GM18505 (cell line): ENCODE results near the gene EIF4G1.

Experiments used
- ATAC-seq: cut with Tn5 transposase; IDR thresholded peaks from one replicate; pipeline ENCODE4 v1.9.1; 2021; ENCODE audit not compliant: unreplicated experiment
- POLR2A ChIP-seq: IDR thresholded peaks from 4 replicates; pipeline ENCODE4 v1.6.1; 2011; ENCODE audit warnings: borderline replicate concordance; ENCODE audit not compliant: insufficient read depth, insufficient read length; ENCODE audit errors: extremely low read depth

Gene EIF4G1

DNA sequence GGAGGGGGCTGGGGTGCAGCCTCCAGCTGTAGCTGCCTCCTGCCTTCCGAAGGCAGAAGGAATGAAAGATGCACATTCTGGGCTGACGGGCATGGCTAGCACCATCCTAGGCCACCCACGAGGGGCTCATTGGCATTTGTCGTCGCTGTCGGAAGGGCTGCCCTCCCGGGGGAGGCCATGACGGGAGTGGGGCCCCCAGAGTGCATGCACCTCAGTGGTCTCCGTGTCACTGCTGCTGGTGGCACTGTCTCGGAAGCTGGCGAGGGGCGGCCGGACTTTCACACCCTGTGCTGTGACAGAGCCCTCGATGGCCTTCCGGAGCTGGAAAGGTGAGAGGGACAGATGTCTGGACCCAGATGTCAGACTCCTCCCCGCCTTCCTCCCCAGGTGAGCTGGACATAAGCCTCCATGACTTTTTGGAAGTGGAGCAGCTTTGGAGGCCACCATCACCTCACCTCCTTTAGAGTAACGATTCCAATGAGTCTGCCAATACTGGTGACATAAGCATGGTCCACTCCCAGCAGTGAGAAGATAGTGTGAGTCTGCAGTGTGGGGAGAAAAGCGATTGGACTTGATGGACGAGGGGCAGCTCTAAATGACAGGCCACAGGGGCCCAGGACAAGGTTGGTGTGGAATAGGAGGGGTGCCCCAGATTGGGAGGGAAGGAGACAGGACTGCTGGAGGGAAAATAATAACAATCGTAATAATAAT is 32.2 kb downstream of the EIF4G1 start:
- no peak for TF ChIP-seq POLR2A
- no peak for ATAC-seq

DNA sequence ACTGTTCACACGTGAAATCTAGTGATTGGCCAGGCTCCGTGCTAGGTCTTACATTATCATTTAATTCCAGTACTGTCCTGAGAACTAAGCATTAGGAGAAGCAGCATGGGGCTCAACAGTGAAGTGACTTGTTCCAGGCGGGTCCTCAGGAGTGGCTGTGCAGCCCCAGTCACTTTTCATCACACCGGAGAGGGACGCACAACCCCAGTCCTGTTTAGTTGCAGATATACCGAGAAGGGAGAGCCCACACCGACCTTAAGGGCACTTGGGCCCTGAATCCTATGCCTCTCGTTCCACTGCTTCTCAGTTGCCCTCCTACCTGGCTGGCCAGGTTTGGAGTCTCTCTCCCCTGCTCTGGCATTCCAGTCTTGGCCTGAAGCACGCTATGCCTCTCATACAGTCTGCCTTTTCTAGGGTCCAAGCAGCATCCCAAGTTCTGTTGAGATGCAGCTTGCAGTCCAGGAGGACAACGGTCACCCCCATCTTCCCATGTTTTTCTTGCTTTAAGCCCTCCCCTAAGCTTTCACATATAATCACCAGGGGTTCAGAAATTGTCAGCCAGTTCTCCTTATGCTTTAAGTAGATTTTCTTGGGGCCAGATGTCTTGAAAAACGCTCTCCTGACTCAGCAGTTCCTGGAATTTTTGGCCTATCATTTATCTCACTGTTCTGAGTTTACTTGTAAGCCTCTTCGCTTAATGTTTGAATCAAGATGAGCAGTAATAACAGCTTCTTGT is 33.1 kb downstream of the EIF4G1 start:
- ATAC-seq: no peak
- no peak for TF ChIP-seq POLR2A

DNA sequence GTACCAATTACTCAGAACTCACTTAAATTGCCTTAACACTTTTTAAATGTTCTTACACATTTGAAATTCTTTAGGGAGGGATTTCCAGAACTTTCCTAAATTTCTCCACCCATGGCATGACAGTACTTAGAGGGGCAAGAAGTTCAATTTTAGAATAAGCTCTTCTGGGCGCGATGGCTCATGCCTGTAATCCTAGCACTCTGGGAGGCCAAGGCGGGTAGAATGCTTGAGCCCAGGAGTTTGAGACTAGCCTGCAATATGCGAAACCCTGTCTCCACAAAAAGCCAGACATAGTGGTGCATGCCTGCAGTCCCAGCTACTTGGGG is 33.6 kb downstream of the EIF4G1 start:
- ATAC-seq: no peak
- TF ChIP-seq POLR2A: no peak

DNA sequence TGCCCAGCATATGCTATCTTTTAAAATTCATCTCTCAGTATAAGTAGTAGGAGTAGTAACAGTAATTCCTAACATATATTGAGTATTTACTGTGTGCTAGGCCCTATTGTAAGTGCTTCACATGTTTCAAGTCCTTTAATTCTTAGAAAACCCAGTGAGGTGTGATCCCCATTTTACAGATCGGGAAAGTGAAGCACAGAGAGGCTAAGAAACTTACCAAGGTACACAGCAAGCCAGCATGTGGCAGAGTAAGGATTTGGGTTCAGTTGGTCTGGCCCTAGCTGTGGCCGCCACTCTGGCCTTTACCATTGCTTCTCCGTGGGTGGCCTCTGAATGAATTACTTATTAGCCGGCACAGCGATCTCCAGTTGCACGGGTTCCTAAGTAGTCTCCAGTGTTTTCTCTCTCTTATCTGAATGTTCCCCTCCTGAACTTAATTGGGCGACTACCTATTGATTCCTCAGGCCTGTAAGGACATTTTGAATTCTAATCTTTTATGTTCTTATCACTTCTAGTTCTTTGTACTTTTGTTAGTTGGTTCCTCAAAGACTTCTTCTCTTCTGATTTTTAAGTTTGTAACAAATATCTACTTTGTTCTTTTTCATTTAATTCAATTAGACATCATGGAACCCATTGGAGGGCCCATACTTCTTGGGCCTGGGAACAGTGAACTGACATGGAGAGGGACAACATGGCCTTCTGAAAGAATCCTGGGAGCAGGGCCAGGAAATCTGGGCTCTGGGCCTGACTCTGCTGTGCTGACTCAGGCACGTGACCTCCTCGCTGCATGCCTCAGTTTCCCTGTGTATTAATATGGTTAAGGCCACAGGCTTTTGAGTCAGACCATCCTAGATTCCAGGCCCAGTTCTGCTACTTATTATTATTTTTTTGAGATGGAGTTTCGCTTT is 35.4 kb downstream of the EIF4G1 start:
- TF ChIP-seq POLR2A: no peak
- ATAC-seq: no peak

DNA sequence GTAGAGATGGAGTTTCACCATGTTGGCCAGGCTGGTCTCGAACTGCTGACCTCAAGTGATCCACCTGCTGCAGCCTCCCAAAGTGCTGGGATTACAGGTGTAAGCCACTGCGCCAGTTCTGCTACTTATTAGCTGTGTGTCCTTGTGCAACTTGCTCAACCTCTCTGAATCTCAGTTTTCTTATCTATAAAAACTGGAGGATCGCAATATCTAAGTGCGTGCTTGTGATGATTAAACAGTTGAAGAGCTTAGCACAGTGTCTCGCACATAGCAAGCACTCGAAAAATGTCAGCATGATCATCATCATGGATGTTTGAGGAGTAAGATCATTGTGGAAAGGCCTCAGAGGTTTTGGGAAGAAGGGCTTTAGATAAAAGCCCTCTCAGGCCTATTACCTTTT is 36.2 kb downstream of the EIF4G1 start:
- ATAC-seq: no peak
- TF ChIP-seq POLR2A: no peak

DNA sequence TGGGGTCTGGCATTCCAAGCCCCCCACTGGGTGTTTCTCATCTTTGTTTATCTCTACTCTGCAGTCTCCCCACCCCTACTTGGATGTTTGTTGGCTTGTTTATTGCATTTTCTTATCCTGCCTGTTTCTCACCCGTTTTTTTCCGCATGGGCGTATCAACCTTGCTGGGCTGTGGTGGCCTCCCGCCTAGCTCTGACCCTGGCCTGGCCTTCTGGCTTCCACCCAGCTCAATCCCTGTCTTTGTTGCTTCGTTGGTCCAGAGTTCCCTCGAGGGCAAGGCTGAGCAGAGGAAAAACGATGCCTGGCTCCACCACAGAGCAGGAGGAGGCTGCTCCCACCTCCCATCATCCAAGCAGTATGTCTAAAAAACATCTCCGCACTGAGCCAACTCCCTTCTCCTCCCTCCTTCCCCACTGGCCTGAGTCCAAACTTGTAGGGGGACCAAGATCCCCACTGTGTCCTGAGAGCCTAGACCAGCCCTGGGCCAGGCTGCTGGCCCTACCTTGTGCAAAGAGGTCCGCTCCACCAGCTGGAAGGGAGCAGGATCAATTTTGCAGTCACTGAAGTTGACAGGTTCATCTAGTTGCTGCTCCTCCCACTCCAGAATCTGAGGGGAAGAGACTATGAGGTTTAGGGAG is 37.2 kb downstream of the EIF4G1 start:
- ATAC-seq: no peak
- no peak for TF ChIP-seq POLR2A

DNA sequence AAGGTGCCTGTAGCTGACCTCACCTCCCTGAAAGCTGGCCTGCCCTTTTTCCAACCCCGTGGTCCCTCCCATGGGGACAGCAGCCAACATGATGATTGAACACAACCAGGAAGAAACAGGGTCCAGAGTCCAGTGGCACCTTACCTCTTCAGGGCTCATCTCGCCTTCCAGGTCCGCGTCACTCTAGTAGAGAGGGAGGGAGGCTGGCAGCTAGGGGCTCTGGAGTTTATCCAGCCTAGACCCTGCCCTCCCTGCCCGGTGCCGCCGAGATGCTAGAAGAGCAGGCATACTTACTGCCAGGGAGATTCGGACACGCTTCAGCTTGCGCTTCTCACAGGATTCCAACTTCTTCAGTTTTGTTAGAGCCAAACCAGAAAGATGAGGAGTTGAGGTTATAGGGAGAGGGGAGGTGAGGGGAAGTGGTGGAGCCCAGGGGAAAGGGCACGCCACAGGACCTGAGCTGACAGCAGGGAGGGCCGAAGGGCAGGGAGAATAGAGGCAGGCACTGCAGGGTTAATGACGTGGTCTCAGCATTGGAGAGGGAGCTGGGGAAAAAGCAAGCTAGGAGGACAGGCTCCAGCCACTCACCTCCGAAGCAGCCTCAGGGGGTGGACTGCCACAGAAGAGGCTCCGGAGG is 37.9 kb downstream of the EIF4G1 start:
- no peak for ATAC-seq
- no peak for TF ChIP-seq POLR2A

DNA sequence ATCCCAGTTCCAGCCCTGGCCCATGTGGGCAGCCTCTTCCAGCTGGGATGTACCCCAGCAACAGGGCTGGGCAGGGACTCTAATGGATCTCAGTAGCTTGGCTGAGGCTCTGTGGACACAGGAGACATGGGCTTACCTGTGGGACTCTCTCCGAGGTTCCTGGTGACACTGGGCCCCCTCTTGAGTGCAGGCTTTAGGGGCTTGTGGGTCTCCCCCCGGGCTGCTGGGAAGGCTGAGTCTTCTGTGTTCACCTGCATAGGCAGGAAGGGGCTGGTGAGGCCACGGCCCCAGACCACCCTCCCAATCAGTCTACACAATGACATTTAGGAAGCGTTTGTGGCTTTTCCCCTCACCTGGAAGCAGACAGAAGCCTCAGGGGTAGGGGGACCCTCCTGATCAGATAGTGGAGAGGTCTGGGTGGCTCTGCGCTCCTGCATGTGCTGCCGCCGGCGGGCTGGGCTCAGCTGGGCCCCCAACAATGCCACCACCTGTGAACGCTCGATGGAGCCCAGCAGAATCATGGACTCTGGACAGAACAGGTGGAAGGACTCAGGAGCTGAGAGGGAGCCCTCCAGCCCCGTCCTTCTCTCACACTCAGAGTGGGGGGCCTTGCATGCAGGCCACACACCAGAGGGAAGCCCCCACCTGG is 38.6 kb downstream of the EIF4G1 start:
- TF ChIP-seq POLR2A: no peak
- no peak for ATAC-seq

DNA sequence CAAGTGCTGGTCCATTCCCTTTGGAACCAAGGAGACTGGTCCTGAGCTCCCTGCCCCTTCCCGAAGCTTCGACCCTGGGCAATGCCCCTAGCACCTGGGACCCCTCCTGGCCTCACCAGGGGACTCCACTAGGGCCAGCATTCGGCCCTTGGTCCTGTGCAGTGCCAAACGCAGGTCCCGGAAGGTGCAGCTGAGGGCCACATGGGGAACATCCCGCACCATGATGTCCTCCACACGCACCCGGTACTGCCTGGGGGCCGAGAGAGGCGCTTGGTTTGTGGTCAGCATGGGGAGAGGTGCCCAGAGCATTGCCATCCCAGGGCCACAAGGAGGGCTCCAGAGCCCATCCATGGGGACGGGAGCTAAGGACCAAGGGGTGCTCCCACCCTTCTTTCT is 39.1 kb downstream of the EIF4G1 start:
- no peak for ATAC-seq
- no peak for TF ChIP-seq POLR2A

DNA sequence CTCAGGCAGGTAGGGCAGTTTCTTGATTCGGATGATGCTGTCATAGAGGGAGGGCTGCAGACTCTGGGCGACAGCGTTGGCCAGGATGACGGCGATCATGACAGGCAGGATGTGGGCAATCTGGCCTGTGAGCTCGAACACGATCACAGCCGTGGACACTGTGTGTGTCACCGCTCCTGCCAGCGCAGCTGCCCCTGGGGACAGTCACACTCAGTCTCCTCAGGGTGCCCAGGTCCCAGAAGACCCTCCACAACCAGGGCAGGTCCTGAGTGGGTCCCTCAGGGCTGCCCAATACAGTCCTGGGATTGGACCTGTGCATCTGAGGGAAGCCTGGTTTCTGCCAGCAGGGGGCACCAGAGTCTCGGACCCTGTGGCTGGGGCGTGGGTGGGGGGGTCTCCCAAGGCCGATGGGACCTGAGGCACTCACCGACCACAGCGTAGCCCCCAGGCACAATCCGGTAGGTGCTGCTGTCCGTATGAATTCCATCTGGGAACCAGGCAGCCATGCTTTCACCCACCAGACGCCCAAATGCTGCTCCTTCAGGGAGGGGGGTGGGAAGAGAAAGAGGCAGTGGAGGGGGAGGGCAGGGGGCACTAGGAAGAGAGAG is 39.8 kb downstream of the EIF4G1 start:
- no peak for TF ChIP-seq POLR2A
- no peak for ATAC-seq

DNA sequence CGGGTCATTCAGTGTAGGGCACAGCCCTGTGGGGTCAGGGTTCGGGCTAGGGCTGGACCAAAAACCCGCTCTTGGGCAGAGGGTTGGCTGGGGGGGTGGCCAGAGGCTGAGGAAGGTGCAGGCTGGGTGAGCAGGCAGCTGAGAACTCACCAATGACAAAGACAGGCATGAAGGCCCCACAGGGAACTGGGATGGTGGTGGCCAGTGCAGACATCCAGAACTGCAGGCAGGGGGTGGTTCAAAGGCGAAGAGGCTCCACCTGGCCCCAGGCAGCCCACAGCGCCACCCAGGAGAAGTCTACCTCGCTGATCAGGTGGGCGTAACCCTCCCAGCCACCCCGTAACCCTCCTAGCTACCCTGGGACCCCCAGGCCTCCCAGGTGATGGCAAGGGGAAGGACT is 40.3 kb downstream of the EIF4G1 start:
- no peak for TF ChIP-seq POLR2A
- no peak for ATAC-seq
